NB4 (cell line): ENCODE results near the gene SORL1-AS1.

Experiments used
- CTCF ChIP-seq: IDR thresholded peaks from one replicate; pipeline ENCODE4 v1.5.1; 2012; ENCODE audit warnings: low read depth, low read length
- MAX ChIP-seq: IDR thresholded peaks from 2 replicates; pipeline ENCODE4 v1.6.1; 2011; ENCODE audit warnings: low read depth, low read length
- MYC ChIP-seq: IDR thresholded peaks from 2 replicates; pipeline ENCODE4 v1.6.1; 2011; ENCODE audit warnings: low read depth, low read length
- POLR2A ChIP-seq: IDR thresholded peaks from 2 replicates; pipeline ENCODE4 v1.6.1; 2011; ENCODE audit warnings: mild to moderate bottlenecking; ENCODE audit not compliant: insufficient read length; ENCODE audit errors: extremely low read depth

DNA sequence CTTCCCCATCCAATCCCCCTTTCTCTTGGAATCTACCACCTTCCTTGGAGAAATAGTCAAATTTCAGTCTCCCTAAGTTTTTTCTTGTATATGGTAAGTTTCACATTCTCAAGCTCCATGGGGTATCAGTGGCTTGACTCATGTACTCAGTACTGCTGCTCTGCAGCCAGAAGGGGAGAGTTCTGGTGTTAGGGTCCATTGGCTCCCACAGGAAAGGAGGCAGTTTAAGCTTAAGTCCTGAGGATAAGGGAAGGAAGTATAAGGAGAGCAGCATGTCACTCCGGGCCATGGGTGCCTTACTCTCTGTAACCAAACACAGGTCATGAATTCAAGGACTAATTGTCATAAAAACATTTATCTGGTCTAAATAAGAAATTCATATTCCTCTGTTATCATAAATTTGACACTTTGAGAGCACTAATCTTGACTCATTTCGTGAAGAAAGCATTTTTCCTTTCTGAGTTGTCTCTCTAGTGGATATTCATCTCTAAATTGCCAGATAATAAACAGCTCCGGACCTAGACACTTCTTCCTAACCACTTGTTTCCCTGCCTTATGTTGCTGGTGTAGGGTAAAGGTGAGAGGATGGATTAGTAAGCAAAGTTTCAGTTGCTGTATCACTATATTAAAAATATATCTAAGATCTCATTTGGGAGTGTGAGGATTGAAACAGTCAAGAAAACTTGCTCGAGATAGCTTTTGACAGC, 20.8 kb downstream of the SORL1-AS1 start:
- TF ChIP-seq CTCF (no peak), MYC (no peak), POLR2A (no peak), MAX (no peak)
